GM21619 (cell line): ENCODE results near the gene CCR2.
"Not testable (repeated sequence)": the region's sequence is repeated elsewhere in the genome, so short reads cannot be mapped to it uniquely, and the experiment has no call there.

Experiments used
- ATAC-seq: cut with Tn5 transposase; IDR thresholded peaks from one replicate; pipeline ENCODE4 v1.9.1; 2021; ENCODE audit not compliant: unreplicated experiment

Gene CCR2

GRCh38 chr3:46400846-46401245 is 46.9 kb downstream of the CCR2 start:
- ATAC-seq, result no peak

GRCh38 chr3:46401579-46401978 is 47.7 kb downstream of the CCR2 start:
- no peak for ATAC-seq

DNA sequence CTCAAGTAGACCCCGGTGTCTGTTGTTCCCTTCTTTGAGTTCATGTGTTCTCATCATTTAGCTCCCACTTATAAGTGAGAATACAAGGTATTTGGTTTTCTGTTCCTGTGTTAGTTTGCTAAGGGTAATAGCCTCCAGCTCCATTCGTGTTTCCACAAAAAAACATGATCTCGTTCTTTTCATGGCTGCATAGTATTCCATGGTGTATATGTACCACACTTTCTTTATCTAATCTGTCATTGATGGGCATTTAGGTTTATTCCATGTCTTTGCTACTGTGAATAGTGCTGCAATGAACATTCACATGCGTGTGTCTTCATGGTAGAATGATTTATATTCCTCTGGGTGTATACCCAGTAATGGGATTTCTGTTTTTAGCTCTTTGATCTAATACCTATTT is 49.0 kb downstream of the CCR2 start:
- not testable (repeated sequence) for ATAC-seq

DNA sequence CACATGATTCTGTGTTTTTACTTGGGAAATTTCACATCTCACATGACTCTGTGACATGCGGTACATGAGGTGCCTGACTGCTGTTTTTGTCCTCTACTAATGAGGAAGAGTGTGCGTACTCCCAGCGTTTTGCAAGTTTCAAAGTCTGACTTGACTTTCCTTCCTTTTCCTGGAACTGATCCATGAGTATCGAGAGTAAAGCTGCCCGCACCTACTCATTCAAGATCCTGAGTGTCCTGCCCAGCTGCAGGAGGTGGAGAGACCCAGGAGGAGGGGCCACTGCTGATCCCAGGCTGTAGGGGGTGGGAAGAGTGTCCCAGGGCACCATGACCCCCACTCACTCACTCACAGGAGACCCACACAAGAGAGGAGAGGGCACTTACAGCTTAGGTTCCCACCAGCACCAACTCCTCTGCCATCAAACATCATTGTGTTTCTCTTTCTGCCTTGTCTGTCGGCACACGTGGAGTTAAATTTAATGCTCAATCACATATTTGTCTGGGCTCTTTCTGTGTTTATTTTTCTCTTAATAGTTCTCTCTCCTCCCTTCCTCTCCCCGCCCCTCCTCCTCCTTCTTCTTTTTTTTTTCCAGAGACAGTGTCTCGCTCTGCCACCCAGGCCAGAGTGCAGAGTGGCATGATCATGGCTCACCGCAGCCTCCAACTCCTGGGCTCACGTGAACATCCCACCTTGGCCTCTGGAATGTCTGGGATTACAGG is 51.5 kb downstream of the CCR2 start:
- no peak for ATAC-seq

DNA sequence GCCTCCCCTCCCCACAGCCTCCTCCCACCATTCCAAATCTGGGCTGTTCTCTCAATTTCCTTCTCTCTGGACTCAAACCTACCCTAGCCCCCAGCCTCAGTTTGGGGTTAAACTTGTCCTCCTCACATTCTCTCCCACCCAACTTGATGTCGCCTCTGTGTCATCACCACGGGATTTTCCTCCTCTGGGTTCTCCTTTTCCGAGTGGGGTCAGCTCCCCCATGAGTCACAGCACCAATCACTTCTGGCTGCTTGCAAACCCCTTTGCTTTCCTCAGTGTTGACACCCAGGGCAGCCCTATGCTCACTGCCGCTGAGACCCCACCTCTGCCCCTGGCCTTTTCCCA is 52.5 kb downstream of the CCR2 start:
- no peak for ATAC-seq

DNA sequence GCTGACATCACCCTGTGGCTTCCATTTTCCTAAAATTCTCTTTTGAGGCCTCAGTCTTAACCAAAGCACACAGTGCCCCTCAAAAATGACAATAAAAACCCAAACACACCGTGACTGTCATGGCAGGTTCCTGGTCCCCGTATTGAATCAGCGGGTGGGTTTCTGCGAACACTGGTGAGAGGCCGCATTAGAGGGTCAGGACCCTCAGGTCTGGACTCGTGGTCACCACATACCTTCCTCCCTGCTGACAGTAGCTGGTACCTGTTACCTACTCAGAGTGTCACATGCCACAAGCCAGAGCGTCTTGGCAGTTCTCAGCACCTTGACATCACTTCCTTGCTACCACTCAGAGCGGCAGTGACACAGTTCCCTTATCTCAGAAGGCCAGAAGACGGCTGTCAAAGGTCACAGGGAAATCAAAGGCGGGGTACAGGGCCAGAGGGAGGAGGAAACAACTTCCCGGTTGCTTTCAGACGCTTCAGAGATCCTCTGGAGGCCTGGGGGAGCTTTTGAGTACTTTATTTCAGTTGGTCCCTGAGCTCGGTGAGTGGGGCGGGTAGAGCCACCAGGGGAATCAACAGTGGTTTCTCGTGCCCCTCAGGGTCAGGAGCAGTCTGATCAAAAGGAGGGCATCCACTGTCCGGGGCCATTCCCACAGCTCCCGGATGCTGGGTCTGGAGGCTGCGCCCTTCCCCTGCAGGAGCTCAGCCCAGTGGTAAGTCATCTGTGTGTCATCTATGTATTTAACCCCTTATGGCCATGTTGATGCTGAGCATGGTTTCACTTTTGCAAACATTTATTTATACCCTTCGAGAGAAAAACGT is 53.1 kb downstream of the CCR2 start, which contains the start of the genes CCR5AS and CCRL2:
Gene CCR5AS, minus strand, starts transcription at position 279 of the 824 bp plus-strand sequence.
Gene CCRL2, plus strand, starts transcription at position 472 of the 824 bp plus-strand sequence. CDS start 821 bp downstream, outside the sequence.
- no peak for ATAC-seq

GRCh38 chr3:46407970-46408369 is 54.1 kb downstream of the CCR2 start:
- no peak for ATAC-seq

DNA sequence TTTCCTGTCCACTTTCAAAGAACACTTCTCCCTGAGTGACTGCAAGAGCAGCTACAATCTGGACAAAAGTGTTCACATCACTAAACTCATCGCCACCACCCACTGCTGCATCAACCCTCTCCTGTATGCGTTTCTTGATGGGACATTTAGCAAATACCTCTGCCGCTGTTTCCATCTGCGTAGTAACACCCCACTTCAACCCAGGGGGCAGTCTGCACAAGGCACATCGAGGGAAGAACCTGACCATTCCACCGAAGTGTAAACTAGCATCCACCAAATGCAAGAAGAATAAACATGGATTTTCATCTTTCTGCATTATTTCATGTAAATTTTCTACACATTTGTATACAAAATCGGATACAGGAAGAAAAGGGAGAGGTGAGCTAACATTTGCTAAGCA is 54.9 kb downstream of the CCR2 start:
- ATAC-seq, result no peak

DNA sequence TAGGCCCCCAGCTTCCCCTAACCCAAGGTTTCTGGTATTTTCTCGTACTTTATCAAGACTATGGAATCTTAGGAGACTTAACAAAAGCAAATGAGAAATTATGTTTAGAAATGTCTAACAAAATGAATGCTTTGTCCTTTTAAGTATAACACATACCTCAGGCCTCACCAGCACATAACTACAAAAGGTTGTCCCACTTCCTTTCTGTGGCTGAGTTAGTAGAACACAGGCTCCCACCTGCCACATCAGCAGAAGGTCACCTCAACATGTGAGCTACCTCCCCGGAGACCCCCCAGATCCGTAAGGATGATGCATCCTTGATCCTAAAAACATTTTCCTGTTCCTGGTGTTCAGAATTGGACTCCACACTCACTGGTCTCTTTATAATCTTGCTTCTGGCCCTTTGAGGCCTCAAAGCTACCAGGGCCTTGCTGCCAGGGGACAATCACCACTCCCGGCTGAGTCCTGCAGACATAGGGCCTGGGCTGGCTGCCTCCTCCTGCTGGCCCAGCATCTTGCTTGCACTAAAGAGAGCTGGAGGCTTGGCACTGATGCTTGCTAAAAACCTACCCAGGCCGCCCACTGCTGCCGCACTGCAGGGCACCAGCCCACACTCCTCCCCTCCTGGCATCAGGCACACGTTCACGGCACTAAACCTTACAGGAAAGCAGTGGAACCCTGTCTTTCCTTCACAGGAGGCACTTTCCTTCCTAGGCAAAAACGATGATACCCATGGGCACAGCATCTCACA is 56.0 kb downstream of the CCR2 start:
- ATAC-seq, result no peak
